Measurements from ENCODE around the gene BSND. TPM values are rescaled to one million over a fixed set of nuclear protein-coding genes. Genes with fewer than 3 reads are reported as not detected.

Gene BSND
- total and polyA plus RNA-seq, 4 experiments from 2014 or later: not detected

GRCh38 chr1:54993140-54993539 lies 5.6 kb upstream of the BSND start:
- H3K36me3 ChIP-seq (ENCODE audit: insufficient read depth, low read length): no peaks in the 10 kb centered on the region
- POLR2A ChIA-PET (ENCODE audit: partially characterized antibody): no interaction called here
- Mint-ChIP-seq H3K27me3 (peaks cover 9 to 16% of the 10 kb centered on the region in 2 donors), H3K27ac (peak overlapping the region in 1 of 7 donors; percentile 22), H3K9me3 (no peaks in the 10 kb centered on the region), H3K4me3 (no peak overlapping the region), H3K36me3 (no peaks in the 10 kb centered on the region), H3K4me1 (peaks cover 21 to 29% (median 21%) of the 10 kb centered on the region in 4 donors)
- intact Hi-C loops (cut with micrococcal nuclease): no loop called here
- H3K27me3 ChIP-seq (ENCODE audit: insufficient read depth, low read length): peaks cover 7% of the 10 kb centered on the region
- H3K4me1 ChIP-seq (ENCODE audit: insufficient read depth, low read length): peaks cover 22% of the 10 kb centered on the region
- no peak for DNase-seq
- H3K27ac ChIP-seq (ENCODE audit: low read depth, low read length): no peak overlapping the region
- CTCF ChIA-PET (ENCODE audit: partially characterized antibody): interaction anchor here (14.5 kb wide), 1 partner anchor 44 kb away, joined by 337 read pairs; no protein-coding TSS in a partner anchor
- no peaks in the 10 kb centered on the region for H3K9me3 ChIP-seq (ENCODE audit: control insufficient read depth in 1 of 2, low read length in 2 of 2)
- no peak overlapping the region for H3K4me3 ChIP-seq (ENCODE audit: low read length in 2 of 2)

- H3K4me3 Mint-ChIP-seq: no peak overlapping the region
- H3K9me3 Mint-ChIP-seq: no peaks in the 10 kb centered on the region
- no peaks in the 10 kb centered on the region for H3K36me3 Mint-ChIP-seq
- Histone ChIP-seq H3K36me3 (ENCODE audit: insufficient read depth, low read length) (no peaks in the 10 kb centered on the region), H3K27me3 (ENCODE audit: insufficient read depth, low read length) (peaks cover 7% of the 10 kb centered on the region), H3K4me3 (ENCODE audit: low read length in 2 of 2) (no peak overlapping the region), H3K4me1 (ENCODE audit: insufficient read depth, low read length) (peaks cover 22% of the 10 kb centered on the region), H3K27ac (ENCODE audit: low read depth, low read length) (no peak overlapping the region), H3K9me3 (ENCODE audit: control insufficient read depth in 1 of 2, low read length in 2 of 2) (no peaks in the 10 kb centered on the region)
- H3K27ac Mint-ChIP-seq: peak overlapping the region in 6 of 7 donors; percentile 84 to 95 (median 91)
- DNase-seq: no peak
- CTCF ChIA-PET (ENCODE audit: partially characterized antibody): interaction anchor here (14.5 kb wide), 1 partner anchor 45 kb away, joined by 337 read pairs; no protein-coding TSS in a partner anchor
- H3K4me1 Mint-ChIP-seq: peaks cover 21 to 29% (median 21%) of the 10 kb centered on the region in 4 donors
- peaks cover 12 to 22% of the 10 kb centered on the region in 2 donors for H3K27me3 Mint-ChIP-seq
- POLR2A ChIA-PET (ENCODE audit: partially characterized antibody): no interaction called here
- intact Hi-C loops (cut with micrococcal nuclease): no loop called here
Measured at GRCh38 chr1:54994355-54994990, 4.3 kb upstream of the BSND start.

GRCh38 chr1:54995013-54995760 lies 3.5 kb upstream of the BSND start:
- Mint-ChIP-seq H3K36me3 (no peaks in the 10 kb centered on the region), H3K27ac (peak overlapping the region; percentile 84 to 95 (median 93)), H3K4me3 (peak overlapping the region in 7 of 8 donors; percentile 50 to 80 (median 74)), H3K4me1 (peaks cover 21 to 29% (median 21%) of the 10 kb centered on the region in 4 donors), H3K9me3 (no peaks in the 10 kb centered on the region), H3K27me3 (peaks cover 15 to 24% of the 10 kb centered on the region in 2 donors)
- no peak overlapping the region for H3K4me3 ChIP-seq (ENCODE audit: low read length in 2 of 2)
- H3K27ac ChIP-seq (ENCODE audit: low read depth, low read length): no peak overlapping the region
- no peaks in the 10 kb centered on the region for H3K9me3 ChIP-seq (ENCODE audit: control insufficient read depth in 1 of 2, low read length in 2 of 2)
- no peak for DNase-seq
- ChIA-PET POLR2A (ENCODE audit: partially characterized antibody) (interaction anchor here (0.9 to 2.1 kb wide), 3 partner anchors 45 to 50 kb away, joined by 3 to 18 read pairs (median 11); no protein-coding TSS in a partner anchor), CTCF (ENCODE audit: partially characterized antibody) (interaction anchor here (1.7 to 14.5 kb wide), 4 partner anchors 8 to 54 kb away, joined by 7 to 337 read pairs (median 14); no protein-coding TSS in a partner anchor)
- intact Hi-C loops (cut with micrococcal nuclease): no loop called here
- H3K36me3 ChIP-seq (ENCODE audit: insufficient read depth, low read length): no peaks in the 10 kb centered on the region
- H3K4me1 ChIP-seq (ENCODE audit: insufficient read depth, low read length): peaks cover 22% of the 10 kb centered on the region
- H3K27me3 ChIP-seq (ENCODE audit: insufficient read depth, low read length): peaks cover 7% of the 10 kb centered on the region

GRCh38 chr1:54995835-54996234 lies 2.9 kb upstream of the BSND start:
- H3K4me3 ChIP-seq (ENCODE audit: low read length in 2 of 2): peak overlapping the region in 1 of 2 donors; percentile 41
- H3K4me1 ChIP-seq (ENCODE audit: insufficient read depth, low read length): peaks cover 22% of the 10 kb centered on the region
- Mint-ChIP-seq H3K27ac (peak overlapping the region; percentile 84 to 95 (median 93)), H3K4me3 (peak overlapping the region; percentile 50 to 80 (median 75)), H3K27me3 (peaks cover 15 to 27% of the 10 kb centered on the region in 2 donors), H3K9me3 (no peaks in the 10 kb centered on the region), H3K4me1 (peaks cover 21 to 29% (median 21%) of the 10 kb centered on the region in 4 donors), H3K36me3 (no peaks in the 10 kb centered on the region)
- H3K27me3 ChIP-seq (ENCODE audit: insufficient read depth, low read length): peaks cover 7% of the 10 kb centered on the region
- no peaks in the 10 kb centered on the region for H3K36me3 ChIP-seq (ENCODE audit: insufficient read depth, low read length)
- peak overlapping the region; percentile 23 for H3K27ac ChIP-seq (ENCODE audit: low read depth, low read length)
- DNase-seq: peak; percentile 57 to 83 (median 78)
- no peaks in the 10 kb centered on the region for H3K9me3 ChIP-seq (ENCODE audit: control insufficient read depth in 1 of 2, low read length in 2 of 2)
- intact Hi-C loops (cut with micrococcal nuclease): loop anchor here (1.0 kb wide), 3 partner anchors 46 to 324 kb away; no protein-coding TSS in a partner anchor
- CTCF ChIA-PET (ENCODE audit: partially characterized antibody): interaction anchor here (0.5 to 14.5 kb wide), 11 partner anchors 9 to 507 kb away, joined by 3 to 337 read pairs (median 7); no protein-coding TSS in a partner anchor
- POLR2A ChIA-PET (ENCODE audit: partially characterized antibody): interaction anchor here (0.9 to 2.1 kb wide), 4 partner anchors 45 to 51 kb away, joined by 3 to 18 read pairs (median 7); no protein-coding TSS in a partner anchor

GRCh38 chr1:54996359-54996868 lies 2.3 kb upstream of the BSND start:
- Mint-ChIP-seq H3K4me3 (peak overlapping the region; percentile 50 to 80 (median 75)), H3K4me1 (peaks cover 21 to 29% (median 21%) of the 10 kb centered on the region in 4 donors), H3K27ac (peak overlapping the region; percentile 84 to 95 (median 93)), H3K27me3 (peaks cover 15 to 28% of the 10 kb centered on the region in 2 donors), H3K36me3 (no peaks in the 10 kb centered on the region), H3K9me3 (no peaks in the 10 kb centered on the region)
- intact Hi-C loops (cut with micrococcal nuclease): loop anchor here (1.0 kb wide), 3 partner anchors 46 to 324 kb away; no protein-coding TSS in a partner anchor
- ChIA-PET POLR2A (ENCODE audit: partially characterized antibody) (interaction anchor here (0.9 to 2.1 kb wide), 4 partner anchors 46 to 51 kb away, joined by 3 to 18 read pairs (median 7); no protein-coding TSS in a partner anchor), CTCF (ENCODE audit: partially characterized antibody) (interaction anchor here (0.5 to 14.5 kb wide), 14 partner anchors 9 to 508 kb away, joined by 3 to 337 read pairs (median 5); no protein-coding TSS in a partner anchor)
- peak overlapping the region in 1 of 2 donors; percentile 41 for H3K4me3 ChIP-seq (ENCODE audit: low read length in 2 of 2)
- H3K4me1 ChIP-seq (ENCODE audit: insufficient read depth, low read length): peaks cover 22% of the 10 kb centered on the region
- H3K9me3 ChIP-seq (ENCODE audit: control insufficient read depth in 1 of 2, low read length in 2 of 2): no peaks in the 10 kb centered on the region
- H3K27me3 ChIP-seq (ENCODE audit: insufficient read depth, low read length): peaks cover 7% of the 10 kb centered on the region
- H3K36me3 ChIP-seq (ENCODE audit: insufficient read depth, low read length): no peaks in the 10 kb centered on the region
- DNase-seq: peak; percentile 76 to 83 (median 81)
- peak overlapping the region; percentile 23 for H3K27ac ChIP-seq (ENCODE audit: low read depth, low read length)

GRCh38 chr1:54996869-54997710 lies 1.6 kb upstream of the BSND start:
- peaks cover 7% of the 10 kb centered on the region for H3K27me3 ChIP-seq (ENCODE audit: insufficient read depth, low read length)
- CTCF ChIA-PET (ENCODE audit: partially characterized antibody): interaction anchor here (0.7 to 14.5 kb wide), 12 partner anchors 10 to 143 kb away, joined by 3 to 337 read pairs (median 6); no protein-coding TSS in a partner anchor
- peak overlapping the region in 7 of 8 donors; percentile 68 to 80 (median 76) for H3K4me3 Mint-ChIP-seq

More at GRCh38 chr1:54996869-54997710, 1.6 kb upstream of the BSND start:
- peaks cover 15 to 28% of the 10 kb centered on the region in 2 donors for H3K27me3 Mint-ChIP-seq
- Histone ChIP-seq H3K4me3 (ENCODE audit: low read length in 2 of 2) (peak overlapping the region in 1 of 2 donors; percentile 41), H3K27ac (ENCODE audit: low read depth, low read length) (no peak overlapping the region), H3K9me3 (ENCODE audit: control insufficient read depth in 1 of 2, low read length in 2 of 2) (no peaks in the 10 kb centered on the region), H3K4me1 (ENCODE audit: insufficient read depth, low read length) (peaks cover 22% of the 10 kb centered on the region), H3K36me3 (ENCODE audit: insufficient read depth, low read length) (no peaks in the 10 kb centered on the region)
- H3K36me3 Mint-ChIP-seq: no peaks in the 10 kb centered on the region
- no peak for DNase-seq
- H3K27ac Mint-ChIP-seq: peak overlapping the region in 5 of 7 donors; percentile 35 to 95 (median 84)
- POLR2A ChIA-PET (ENCODE audit: partially characterized antibody): interaction anchor here (0.9 to 2.1 kb wide), 3 partner anchors 47 to 52 kb away, joined by 3 to 18 read pairs (median 11); no protein-coding TSS in a partner anchor
- intact Hi-C loops (cut with micrococcal nuclease): loop anchor here (1.0 kb wide), 3 partner anchors 47 to 325 kb away; no protein-coding TSS in a partner anchor
- H3K9me3 Mint-ChIP-seq: no peaks in the 10 kb centered on the region
- H3K4me1 Mint-ChIP-seq: peaks cover 21 to 29% (median 21%) of the 10 kb centered on the region in 4 donors

Measured in CD4-positive, alpha-beta memory T cell (primary cell).